GM21390 (cell line): ENCODE data around the gene SLC8A2.

ENCODE experiments used
- ATAC-seq: cut with Tn5 transposase; IDR thresholded peaks from one replicate; pipeline ENCODE4 v1.9.1; 2021; ENCODE audit not compliant: unreplicated experiment

SLC8A2 gene

GRCh38 chr19:47461876-47462275 is 9.8 kb downstream of the SLC8A2 start:
- ATAC-seq: no peak

- no peak for ATAC-seq
Measured at GRCh38 chr19:47459477-47459876, 12.2 kb downstream of the SLC8A2 start.

GRCh38 chr19:47458672-47459071 is 13.0 kb downstream of the SLC8A2 start:
- no peak for ATAC-seq

GRCh38 chr19:47456721-47457474 is 14.8 kb downstream of the SLC8A2 start:
- ATAC-seq: no peak

GRCh38 chr19:47450478-47450877 is 21.2 kb downstream of the SLC8A2 start:
- no peak for ATAC-seq

GRCh38 chr19:47448360-47448727 is 23.3 kb downstream of the SLC8A2 start:
- no peak for ATAC-seq

- no peak for ATAC-seq
Measured at GRCh38 chr19:47447470-47448359, 24.0 kb downstream of the SLC8A2 start.

- ATAC-seq: no peak
Measured at GRCh38 chr19:47446534-47447469, 24.9 kb downstream of the SLC8A2 start.

GRCh38 chr19:47445937-47446402 is 25.7 kb downstream of the SLC8A2 start:
- no peak for ATAC-seq

GRCh38 chr19:47445527-47445926 is 26.2 kb downstream of the SLC8A2 start:
- ATAC-seq: no peak

GRCh38 chr19:47444388-47444821 is 27.3 kb downstream of the SLC8A2 start:
- ATAC-seq: no peak

- no peak for ATAC-seq
Measured at GRCh38 chr19:47443331-47443730, 28.4 kb downstream of the SLC8A2 start.

- ATAC-seq: no peak
Measured at GRCh38 chr19:47438793-47439220, 32.9 kb downstream of the SLC8A2 start.

GRCh38 chr19:47437500-47437899 is 34.2 kb downstream of the SLC8A2 start:
- ATAC-seq: no peak

- no peak for ATAC-seq
Measured at GRCh38 chr19:47436712-47437401, 34.8 kb downstream of the SLC8A2 start.

- ATAC-seq: no peak
Measured at GRCh38 chr19:47435883-47436417, 35.7 kb downstream of the SLC8A2 start.

GRCh38 chr19:47435196-47435595 is 36.5 kb downstream of the SLC8A2 start:
- no peak for ATAC-seq

- ATAC-seq: no peak
Measured at GRCh38 chr19:47434088-47434487, 37.6 kb downstream of the SLC8A2 start.

GRCh38 chr19:47433121-47433520 is 38.6 kb downstream of the SLC8A2 start:
- ATAC-seq: no peak

GRCh38 chr19:47432499-47432898 is 39.2 kb downstream of the SLC8A2 start:
- ATAC-seq: no peak
